Activated CD4-positive, alpha-beta T cell treated with anti-CD3 and anti-CD28 coated beads, Interleukin-2, amount 50 U/mL, for 4 hours (primary cell): ENCODE results near the gene AIM2.
"Not testable (repeated sequence)": the region's sequence is repeated elsewhere in the genome, so short reads cannot be mapped to it uniquely, and the experiment has no call there.

Source experiments
- DNase-seq, 2 experiments: peaks; one replicate each; pipeline ENCODE4 v3.0.0-alpha.2; 2020

Gene AIM2

GRCh38 chr1:159076438-159077119, at the start of gene AIM2:
TSS of gene AIM2 (minus strand) at chr1:159076766. CDS start at chr1:159073499, 3,267 bp downstream.
- peak; percentile 45 to 56 for DNase-seq

- DNase-seq, result no peak
These were observed 47.0 kb upstream of the AIM2 start for GRCh38 chr1:159123587-159123986.

- no peak for DNase-seq
These were observed 45.5 kb upstream of the AIM2 start for GRCh38 chr1:159122005-159122621.

GRCh38 chr1:159121526-159121925, 45.0 kb upstream of the AIM2 start:
- no peak for DNase-seq

- no peak for DNase-seq
These were observed 43.8 kb upstream of the AIM2 start for GRCh38 chr1:159120317-159120716.

GRCh38 chr1:159113596-159114433, 37.2 kb upstream of the AIM2 start:
- no peak for DNase-seq

- DNase-seq, result not testable (repeated sequence)
These were observed 26.5 kb upstream of the AIM2 start for GRCh38 chr1:159103021-159103420.

GRCh38 chr1:159100589-159100988, 24.0 kb upstream of the AIM2 start:
- no peak for DNase-seq

- no peak for DNase-seq
These were observed 22.0 kb upstream of the AIM2 start for GRCh38 chr1:159098596-159098995.

GRCh38 chr1:159092036-159092760, 15.6 kb upstream of the AIM2 start:
- no peak for DNase-seq

- no peak for DNase-seq
These were observed 15.1 kb upstream of the AIM2 start for GRCh38 chr1:159091607-159092031.

- no peak for DNase-seq
These were observed 14.6 kb upstream of the AIM2 start for GRCh38 chr1:159091180-159091560.

- no peak for DNase-seq
These were observed 14.0 kb upstream of the AIM2 start for GRCh38 chr1:159090286-159091179.

- DNase-seq, result no peak
These were observed 12.7 kb upstream of the AIM2 start for GRCh38 chr1:159089184-159089791.

- DNase-seq, result no peak
These were observed 12.1 kb upstream of the AIM2 start for GRCh38 chr1:159088546-159089183.

- DNase-seq, result no peak
These were observed 11.5 kb upstream of the AIM2 start for GRCh38 chr1:159088050-159088449.

- no peak for DNase-seq
These were observed 8.3 kb upstream of the AIM2 start for GRCh38 chr1:159084867-159085266.

- no peak for DNase-seq
These were observed 7.6 kb upstream of the AIM2 start for GRCh38 chr1:159084152-159084551.

- DNase-seq, result no peak
These were observed 6.4 kb upstream of the AIM2 start for GRCh38 chr1:159083013-159083412.

- no peak for DNase-seq
These were observed 5.1 kb upstream of the AIM2 start for GRCh38 chr1:159081626-159082025.

- DNase-seq, result no peak
These were observed 3.0 kb upstream of the AIM2 start for GRCh38 chr1:159079525-159079924.
